CD4-positive, alpha-beta T cell treated with Interleukin-4 for 1 hour (primary cell): Measurements from ENCODE around the gene KREMEN1.
"Not testable (repeated sequence)": the region's sequence is repeated elsewhere in the genome, so short reads cannot be mapped to it uniquely, and the experiment has no call there.

Experiments
- DNase-seq, 2 donors: peaks; one replicate each; pipeline ENCODE4 v3.0.0-alpha.2; 2020 to 2022

The KREMEN1 gene, protein sequence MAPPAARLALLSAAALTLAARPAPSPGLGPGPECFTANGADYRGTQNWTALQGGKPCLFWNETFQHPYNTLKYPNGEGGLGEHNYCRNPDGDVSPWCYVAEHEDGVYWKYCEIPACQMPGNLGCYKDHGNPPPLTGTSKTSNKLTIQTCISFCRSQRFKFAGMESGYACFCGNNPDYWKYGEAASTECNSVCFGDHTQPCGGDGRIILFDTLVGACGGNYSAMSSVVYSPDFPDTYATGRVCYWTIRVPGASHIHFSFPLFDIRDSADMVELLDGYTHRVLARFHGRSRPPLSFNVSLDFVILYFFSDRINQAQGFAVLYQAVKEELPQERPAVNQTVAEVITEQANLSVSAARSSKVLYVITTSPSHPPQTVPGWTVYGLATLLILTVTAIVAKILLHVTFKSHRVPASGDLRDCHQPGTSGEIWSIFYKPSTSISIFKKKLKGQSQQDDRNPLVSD

DNA sequence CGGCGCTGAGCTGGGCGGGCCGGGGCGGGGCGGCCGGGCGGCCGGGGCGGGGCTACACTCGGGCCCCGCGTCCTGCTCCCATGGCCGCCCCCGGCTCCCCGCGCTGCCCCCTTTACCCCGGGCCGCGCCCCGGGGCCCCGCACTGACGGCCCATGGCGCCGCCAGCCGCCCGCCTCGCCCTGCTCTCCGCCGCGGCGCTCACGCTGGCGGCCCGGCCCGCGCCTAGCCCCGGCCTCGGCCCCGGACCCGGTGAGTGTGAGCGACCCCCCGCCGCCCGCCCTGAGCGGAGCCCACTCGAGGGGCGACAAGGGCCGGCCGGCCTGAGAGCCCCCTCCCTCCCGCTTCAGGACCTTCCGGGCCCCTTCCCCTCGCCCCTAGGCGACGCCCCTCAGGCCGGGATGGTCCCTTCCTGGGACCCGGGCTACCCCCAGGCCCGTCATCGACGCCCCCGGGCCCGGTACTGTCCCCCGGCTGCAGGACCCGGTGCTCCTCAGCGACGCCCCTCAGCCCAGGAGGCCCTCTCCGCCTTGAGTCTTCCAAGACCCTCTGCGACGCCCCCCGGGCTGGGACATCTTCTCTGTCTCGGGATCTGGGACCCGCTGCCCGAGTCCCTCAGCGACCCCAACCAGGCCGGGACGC, at the start of gene KREMEN1:
Gene KREMEN1 (plus strand): TSS at position 57 of the 639 bp plus-strand sequence. CDS start 96 bp downstream, at position 153.
- DNase-seq, result no peak

DNA sequence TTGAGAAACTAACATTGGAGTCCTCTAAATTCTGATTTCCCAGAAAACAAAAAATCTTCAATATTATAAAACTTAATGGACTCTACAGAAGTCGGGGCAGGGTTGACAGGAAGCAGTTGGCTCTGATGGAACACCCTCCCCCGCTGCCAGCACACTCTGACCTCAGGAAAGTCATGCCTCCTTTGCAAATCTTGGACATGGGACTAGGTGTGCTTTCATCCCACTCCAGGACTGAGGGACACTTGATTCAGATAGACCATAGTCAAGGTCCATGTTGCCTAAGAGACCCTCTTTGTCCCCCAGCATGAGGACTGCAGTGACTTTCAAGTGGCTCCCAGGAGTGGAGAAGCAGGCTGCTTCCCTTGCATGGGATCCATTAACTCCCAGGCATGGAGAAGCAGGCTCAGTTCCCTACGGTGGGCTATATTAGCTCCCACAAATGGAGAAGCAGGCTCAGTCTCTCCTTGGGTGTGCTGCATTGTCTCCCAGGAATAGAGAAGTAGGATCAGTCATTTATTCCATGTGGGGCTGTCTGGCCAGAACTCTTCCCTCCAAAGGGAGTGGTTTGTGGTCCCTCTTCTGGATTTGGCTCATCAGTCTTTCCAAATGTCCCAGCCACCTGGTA, 49.6 kb upstream of the KREMEN1 start:
- no peak for DNase-seq

DNA sequence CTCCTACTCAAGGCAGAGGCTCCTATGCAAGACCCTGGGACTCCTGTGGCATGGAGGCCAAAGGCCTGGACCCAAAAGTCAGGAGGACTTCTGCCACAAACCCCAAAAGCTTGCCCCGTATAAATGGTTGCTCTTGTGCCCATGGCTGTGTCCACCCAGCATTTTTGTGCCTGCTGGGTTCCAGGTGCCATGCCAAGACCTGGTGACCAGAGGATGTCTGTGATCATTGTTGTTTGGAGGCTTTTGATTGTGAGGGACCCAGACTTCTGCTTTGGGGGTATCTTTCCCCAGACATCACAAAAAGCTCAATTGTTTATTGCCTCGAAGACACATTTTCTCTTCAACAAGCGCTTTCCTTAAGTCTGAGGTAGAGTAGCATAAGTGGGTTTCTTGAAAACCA, 46.3 kb upstream of the KREMEN1 start:
- DNase-seq, result no peak

DNA sequence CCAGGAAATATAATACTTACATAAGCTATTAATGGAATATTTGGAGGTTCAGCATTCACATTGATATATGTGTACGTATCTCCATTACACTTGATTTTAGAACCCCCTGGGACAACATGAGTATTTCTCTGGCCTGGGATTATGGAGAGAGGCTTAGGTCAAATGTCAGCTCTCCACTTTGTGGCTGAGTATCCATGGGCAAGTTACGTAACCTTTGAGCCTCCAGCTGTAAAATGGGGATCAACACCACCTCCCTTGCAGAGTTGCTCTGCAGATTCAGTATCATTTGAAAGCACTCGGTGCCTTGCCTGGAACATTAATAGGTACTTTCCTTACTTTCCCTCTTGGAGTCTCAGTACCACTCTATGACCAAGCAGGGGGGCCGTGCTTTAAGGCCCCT, 44.4 kb upstream of the KREMEN1 start:
- no peak for DNase-seq

DNA sequence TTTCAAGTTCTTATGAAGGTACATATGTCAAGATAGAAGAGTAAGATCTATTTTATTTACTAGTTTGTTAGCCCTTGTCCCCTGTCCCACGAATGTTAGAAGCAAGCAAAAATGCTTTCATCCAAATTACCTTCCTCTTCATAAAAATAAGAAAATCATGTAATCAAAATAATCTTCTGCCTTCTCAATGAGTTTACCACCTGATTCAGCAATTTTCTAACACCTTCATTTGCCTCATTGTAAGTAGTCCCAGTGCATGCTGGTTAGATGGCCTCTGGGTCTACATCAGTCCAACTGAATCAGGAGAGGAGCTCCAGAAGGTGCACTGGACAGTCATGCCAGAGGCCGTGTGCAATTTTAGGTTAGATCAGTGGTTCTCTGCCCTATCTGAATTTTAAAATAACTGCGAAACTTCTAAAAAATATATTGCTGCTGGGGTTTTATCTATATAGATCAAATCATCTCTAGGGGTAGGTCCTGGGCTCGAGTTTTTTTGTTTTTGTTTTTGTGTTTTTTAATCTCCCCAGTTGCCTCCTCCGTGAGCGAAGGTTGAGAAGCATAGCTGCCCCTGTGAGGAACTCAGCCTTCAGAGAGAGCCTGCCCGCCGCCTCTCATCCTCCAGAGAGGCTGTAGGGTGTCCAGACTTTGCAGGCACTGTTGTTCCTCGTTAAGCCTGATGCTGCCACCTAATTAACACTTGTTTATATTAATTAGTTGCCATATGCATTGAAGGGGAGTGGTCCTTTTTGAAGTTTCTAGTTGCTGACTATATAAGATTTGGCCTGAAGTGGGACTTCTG, 43.4 kb upstream of the KREMEN1 start:
- DNase-seq, result no peak

DNA sequence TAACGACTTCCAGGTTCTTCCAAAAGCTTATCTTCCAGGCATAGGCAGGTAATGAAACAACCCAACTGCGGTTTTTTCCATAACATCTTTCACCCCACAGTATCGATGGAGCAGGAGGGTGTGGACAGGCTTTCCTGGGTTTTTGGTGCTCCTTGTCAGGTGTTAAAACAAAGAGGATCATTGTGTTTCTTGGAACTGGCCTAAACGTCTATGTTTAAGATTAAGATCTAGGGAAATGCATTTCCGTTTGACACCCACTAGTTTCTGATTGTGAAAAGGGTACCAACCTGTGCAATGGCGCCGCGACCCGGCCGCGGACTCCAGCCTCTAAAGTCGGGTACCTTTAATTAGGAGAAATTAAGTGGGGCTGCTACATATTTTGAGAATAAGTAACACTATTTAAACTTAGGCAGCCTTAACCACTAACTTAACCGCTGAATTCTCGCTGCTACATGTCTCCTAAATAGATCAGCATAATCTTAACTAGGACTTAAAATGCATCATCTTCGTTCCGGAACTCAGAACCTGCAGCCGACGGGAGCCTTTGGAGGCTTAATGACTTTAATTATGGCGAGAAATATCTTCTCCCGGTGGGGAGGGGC, 42.7 kb upstream of the KREMEN1 start:
- DNase-seq, result no peak

DNA sequence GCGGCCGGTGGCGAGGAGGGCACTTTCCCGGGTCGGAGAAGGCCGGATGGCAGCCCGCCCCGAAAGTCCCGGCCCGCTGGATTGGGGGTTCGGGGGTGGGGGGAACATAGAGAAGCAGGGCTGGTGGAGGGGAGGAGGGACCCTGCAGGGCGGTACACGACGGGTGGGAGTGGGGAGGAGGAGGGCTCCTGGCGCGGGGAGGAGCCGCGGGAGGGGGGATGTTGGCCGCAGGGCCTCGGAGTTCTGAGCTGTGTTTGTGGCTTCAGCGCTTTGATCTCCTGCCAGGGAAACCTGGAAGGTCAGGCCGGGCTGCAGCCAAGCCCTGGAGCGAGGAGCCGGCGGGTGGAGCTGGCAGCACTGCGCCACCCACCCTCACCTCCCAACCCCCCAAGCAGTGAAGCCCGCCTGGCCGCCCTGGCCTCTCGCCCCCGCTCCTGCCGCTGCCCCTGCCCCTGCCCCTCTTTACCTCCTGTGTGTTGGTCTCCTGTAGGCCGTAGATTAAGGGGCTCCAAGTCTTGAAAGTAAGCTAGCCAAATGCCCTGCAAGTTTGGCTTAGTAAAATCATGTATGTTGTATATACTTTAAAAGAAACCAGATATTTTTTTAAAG, 42.1 kb upstream of the KREMEN1 start:
- DNase-seq, result no peak

DNA sequence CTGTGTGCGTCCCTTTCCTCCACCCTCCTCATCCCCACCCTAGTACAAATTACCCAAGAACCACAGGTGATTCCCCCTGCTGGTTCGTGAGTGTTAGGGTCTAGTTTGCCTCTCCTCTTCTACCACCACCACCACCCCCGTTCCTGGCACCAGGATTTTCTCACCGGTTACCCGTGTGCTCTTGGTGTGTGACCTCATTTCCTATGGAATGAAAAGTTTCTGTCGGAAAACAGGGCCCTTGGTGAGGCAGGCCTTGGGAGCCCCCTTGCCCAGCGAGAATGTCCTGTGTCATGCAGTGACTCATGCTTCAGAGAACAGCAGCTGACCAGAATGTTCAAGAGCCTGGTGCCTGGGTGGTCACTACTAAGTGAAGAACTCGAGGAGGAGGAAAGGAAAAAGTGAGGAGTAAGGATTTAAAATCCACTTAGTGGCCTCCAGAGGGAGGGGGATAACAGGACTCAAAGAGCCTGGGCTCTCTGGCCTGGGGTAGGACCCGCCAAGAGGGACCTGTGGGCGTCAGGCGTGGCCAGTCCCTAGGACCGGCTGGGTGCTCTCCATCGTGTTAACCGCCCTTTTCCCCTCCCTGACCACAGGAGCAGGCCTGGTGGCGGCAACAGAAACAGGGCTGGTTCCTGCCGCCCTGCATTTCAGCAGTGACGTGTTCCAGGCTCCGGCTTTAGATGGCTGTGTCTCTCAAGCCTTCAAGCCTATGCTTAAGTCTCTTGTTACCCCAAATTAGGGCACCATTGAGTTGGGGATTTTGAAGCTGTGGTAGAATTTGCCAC, 41.4 kb upstream of the KREMEN1 start:
- DNase-seq, result no peak

DNA sequence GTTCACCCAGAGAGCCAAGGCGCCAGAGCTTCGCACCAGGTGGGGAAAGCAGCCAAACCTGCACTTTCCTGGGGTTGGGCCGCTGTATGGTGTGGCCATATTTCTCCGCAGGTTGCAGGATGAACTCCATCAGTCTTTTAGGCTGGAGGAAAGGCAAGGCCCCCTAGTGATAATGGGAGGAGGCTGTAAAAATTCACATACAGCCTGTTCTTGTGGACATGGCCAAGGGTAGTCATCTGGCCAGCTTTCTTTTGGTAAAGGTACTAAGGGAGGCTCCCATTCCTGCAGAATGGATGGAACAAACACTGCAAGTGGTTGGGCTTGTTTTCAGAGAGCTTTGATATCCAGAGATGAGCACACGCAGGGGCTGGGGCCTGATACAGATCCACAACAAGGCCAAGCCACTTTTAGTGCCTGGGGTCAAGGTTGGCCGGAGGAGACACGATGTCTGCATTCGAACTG, 40.8 kb upstream of the KREMEN1 start:
- DNase-seq, result no peak

DNA sequence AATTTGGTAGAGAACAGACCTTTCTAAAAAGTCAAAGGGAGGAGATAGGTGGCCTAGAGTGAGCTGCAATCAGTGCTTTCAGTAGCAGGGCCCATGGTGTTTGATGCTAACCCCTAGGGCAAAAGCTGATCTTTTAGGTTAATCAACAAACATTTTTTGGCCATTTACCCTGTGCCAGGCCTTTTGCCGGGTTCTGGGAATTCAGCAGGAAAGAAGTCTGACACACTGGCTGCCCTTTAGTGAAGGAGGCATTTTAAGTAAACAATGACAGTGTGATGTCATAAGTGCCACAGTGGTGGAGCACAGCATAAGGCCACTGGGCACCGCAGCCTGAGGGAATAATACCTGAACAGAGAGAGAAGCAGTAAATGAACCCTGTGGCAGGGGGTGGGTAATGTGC, 40.3 kb upstream of the KREMEN1 start:
- no peak for DNase-seq

DNA sequence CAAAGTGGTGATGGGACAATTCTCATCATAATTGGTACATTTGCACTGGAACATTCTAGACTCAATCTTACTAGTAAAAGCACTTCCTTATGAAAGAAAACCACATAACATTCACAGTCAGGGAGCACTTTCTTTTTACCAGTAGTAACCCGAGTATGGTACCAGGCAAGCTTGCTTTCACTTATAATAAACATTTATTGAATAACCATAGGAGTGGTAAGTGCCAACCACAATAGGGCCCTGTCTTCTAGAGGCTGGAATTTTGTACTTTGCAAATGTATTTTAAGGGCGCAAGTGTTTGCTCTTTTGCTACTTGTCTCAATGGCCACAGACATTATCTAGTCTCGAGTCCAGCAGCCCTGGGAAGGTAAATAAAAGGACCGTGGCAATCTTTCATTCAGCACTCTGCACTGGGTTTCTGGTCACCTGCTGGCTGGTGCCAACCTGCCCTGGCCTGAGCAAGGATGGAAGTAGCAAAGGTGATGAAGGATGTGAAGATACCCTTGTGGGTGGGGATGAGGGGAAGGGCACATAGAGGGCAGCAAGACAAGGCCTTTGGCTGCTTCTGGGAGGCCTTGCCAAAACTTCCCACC, 35.4 kb upstream of the KREMEN1 start:
- no peak for DNase-seq

DNA sequence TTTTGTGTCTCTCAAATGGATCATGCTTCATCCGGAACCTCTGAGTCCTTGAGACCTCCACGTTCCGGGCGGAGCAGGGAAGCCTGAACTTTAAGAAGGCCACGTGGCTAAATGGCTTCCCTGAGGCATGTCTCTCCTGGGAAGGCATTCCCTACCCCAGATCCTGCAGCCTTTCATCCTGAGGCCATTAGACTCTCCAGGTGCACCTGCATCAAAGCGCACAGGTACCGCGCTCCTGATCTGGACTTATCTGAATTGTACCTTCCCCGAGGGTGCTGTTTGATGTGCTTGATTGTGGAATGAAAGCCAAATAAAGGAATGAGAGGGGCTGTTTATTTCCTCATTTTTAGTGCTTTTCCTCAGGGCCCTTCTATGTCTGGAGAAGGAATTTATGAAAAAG, 33.7 kb upstream of the KREMEN1 start:
- no peak for DNase-seq

DNA sequence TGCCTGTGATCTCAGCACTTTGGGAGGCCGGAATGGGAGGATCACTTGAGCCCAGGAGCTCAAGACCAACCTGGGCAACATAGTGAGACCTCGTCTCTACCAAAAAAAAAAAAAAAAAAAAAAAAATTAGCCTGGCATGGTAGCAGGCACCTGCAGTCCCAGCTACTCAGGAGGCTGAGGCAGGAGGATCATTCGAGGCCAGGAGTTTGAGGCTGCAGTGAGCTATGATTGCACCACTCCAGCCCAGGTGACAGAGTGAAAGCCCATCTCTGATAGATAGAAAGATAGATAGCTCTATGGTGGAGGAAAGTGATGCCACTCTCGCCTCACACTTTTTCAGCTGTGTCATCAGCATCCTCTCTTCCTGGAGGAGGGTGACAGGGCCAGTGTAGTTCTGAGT, 33.2 kb upstream of the KREMEN1 start:
- not testable (repeated sequence) for DNase-seq

DNA sequence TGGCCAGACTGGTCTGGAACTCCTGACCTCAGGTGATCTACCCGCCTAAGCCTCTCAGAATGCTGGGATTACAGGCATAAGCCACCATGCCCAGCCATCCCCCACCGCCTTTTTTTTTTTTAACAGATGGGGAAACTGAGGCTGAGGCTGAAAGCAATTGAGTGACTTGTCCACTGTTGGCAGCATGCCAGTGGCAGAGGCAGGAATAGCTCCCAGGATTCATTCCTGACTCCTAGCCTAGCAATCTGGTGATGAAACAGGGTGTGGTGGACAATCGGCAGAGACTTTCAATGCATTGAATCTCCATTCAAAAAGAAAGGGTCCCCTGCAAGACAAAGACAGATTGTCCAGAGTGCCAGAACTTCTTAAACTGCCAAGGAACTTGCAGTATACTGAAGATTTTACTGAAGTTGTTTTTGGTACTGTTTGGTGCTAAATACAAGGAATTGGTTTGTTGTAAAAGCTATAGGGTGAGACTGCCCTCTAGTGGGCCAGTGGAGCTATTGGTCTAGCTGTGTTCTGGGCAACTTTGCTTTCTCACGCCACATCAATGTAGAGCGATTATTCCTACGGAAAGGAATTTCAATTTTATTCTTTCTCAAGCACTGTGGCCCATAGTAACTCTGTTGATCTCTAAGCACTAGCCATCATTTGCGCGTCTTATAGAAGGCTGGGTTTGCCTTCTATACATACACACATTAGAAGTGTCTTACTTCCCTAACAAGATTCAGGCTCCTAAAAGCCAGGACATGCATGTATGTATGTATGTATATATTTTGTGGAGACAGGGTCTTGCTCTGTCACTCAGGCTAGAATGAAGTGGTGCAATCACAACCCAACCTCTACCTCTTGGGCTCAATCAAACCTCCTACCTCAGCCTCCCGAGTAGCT, 32.2 kb upstream of the KREMEN1 start:
- DNase-seq, result peak; percentile 62 to 75

DNA sequence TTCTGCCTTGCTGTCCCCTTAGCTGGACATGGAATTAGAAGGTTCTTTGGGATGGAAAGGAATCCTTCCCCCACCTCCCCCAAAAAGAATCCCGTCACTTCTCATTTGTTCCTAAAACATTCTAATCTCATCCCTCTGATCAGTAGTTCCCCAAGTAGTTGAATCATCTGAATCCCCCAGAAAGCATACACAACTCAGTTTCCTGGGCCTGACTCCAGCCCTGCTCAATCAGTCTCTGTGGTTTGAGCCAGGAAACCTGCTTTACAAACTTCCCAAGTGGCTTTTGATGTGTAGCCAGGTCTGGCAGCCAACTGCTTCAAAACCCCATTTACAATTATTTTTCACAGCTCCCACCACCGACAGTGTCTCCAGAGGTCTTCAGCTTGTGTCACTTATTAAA, 31.4 kb upstream of the KREMEN1 start:
- DNase-seq, result no peak

DNA sequence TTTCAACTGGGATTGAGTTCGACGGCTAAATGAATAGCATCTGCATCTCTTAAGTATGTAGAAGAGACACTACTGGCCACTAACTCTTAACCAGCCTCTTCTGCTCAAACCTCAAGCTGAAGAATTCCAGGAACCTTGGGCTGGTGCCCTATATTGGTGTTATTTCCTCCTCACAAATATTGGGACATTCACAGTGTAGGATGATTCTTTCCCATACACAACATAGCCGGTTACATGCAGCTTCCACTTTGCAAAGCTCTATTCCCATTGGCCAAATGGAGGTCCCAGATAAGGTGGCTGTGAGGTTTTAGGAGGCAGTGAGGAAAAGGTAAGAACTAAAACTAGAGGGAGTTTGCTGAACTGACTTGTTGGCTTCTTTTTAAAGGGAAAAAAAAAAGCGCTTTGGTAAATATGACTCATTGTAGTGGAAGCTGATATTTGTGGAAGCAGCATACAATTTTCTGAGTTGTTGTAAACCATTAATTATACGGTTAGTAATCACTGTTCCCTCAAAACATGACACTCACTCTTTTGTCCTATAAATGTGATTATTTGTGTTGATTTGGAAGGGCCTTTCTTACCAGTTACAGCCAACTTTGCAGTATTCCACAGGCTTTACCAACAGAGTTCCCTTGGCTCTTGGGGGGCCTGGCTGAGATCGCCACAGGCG, 28.8 kb upstream of the KREMEN1 start:
- no peak for DNase-seq

DNA sequence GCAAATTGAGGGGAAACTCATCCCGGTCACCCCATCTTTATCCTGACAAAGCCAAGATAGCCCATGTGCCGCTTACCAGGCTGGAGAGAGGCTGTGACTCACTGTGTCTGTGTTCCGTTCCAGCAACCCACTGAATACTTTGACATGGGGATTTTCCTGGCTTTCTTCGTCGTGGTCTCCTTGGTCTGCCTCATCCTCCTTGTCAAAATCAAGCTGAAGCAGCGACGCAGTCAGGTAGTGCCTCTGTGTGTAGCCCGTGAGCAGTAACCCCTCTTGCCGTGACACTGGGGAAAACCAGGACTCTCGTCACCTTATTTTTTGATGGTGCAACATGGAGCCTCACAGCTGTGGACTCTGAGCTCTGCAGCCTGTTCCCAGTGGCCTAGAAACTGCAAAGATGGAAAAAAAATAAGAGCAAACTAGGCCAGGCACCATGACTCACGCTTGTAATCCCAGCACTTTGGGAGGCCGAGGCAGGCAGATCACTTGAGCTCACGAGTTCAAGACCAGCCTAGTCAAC, 28.1 kb upstream of the KREMEN1 start:
- no peak for DNase-seq

DNA sequence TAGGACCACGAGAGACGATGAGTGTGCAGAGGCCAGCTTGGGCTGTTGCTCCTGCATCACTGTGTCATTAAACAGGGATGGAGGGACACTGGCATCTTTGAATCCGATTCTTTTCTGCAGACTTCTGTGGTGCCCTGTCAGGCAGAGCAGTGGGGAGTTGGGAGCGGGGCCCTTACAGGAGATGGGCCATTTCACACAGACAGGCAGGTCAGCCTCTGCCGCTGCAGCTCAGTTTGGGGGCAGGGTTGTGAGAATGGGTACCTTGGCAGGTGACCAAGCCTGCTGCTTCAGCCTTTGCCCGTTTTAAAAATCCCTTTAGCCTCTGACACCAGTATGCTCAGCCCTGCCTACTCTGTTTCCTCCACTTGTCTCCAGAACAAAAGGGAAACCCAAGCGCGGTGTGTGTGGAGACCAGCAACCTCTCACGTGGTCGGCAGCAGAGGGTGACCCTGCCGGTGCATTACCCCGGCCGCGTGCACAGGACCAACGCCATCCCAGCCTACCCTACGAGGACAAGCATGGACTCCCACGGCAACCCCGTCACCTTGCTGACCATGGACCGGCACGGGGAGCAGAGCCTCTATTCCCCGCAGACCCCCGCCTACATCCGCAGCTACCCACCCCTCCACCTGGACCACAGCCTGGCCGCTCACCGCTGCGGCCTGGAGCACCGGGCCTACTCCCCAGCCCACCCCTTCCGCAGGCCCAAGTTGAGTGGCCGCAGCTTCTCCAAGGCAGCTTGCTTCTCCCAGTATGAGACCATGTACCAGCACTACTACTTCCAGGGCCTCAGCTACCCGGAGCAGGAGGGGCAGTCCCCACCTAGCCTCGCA, 23.8 kb upstream of the KREMEN1 start:
- no peak for DNase-seq
